Measurements from ENCODE around the gene TBC1D21.

GRCh38 chr15:73857193-73857920 is 16.0 kb upstream of the TBC1D21 start:
- TF ChIP-seq TAF1 (IDR thresholded peaks at IDR 0.05; ENCODE audit: borderline replicate concordance, low read depth, low read length) (no peak), POLR2A (IDR thresholded peaks at IDR 0.05; ENCODE audit: low read depth, low read length) (no peak)
